ENCODE results near the gene SLC22A23.
A peak's percentile ranks its signal among the peaks of the same experiment; 100 is the strongest.
"Not testable (repeated sequence)": the region's sequence is repeated elsewhere in the genome, so short reads cannot be mapped to it uniquely, and the experiment has no call there.

The SLC22A23 gene

GRCh38 chr6:3402310-3403237 lies 54.3 kb downstream of the SLC22A23 start:
- DNase-seq: no peak

GRCh38 chr6:3400162-3400561 lies 56.7 kb downstream of the SLC22A23 start:
- DNase-seq: no peak

- no peak for DNase-seq
These were observed 57.8 kb downstream of the SLC22A23 start for GRCh38 chr6:3398755-3399696.

GRCh38 chr6:3398165-3398562 lies 58.7 kb downstream of the SLC22A23 start:
- DNase-seq: no peak

- no peak for DNase-seq
These were observed 59.4 kb downstream of the SLC22A23 start for GRCh38 chr6:3397229-3398164.

- no peak for DNase-seq
These were observed 60.2 kb downstream of the SLC22A23 start for GRCh38 chr6:3396503-3397180.

- no peak for DNase-seq
These were observed 62.2 kb downstream of the SLC22A23 start for GRCh38 chr6:3394671-3395070.

- peak; percentile 27 for DNase-seq
These were observed 63.0 kb downstream of the SLC22A23 start for GRCh38 chr6:3393836-3394202.

- no peak for DNase-seq
These were observed 63.7 kb downstream of the SLC22A23 start for GRCh38 chr6:3392930-3393835.

GRCh38 chr6:3391902-3392458 lies 64.9 kb downstream of the SLC22A23 start:
- DNase-seq: no peak

GRCh38 chr6:3390698-3391097 lies 66.2 kb downstream of the SLC22A23 start:
- DNase-seq: no peak

GRCh38 chr6:3389390-3390167 lies 67.3 kb downstream of the SLC22A23 start:
- no peak for DNase-seq

GRCh38 chr6:3388786-3389185 lies 68.1 kb downstream of the SLC22A23 start:
- DNase-seq: no peak

- no peak for DNase-seq
These were observed 70.4 kb downstream of the SLC22A23 start for GRCh38 chr6:3386374-3386857.

- no peak for DNase-seq
These were observed 71.1 kb downstream of the SLC22A23 start for GRCh38 chr6:3385660-3386151.

- not testable (repeated sequence) for DNase-seq
These were observed 71.7 kb downstream of the SLC22A23 start for GRCh38 chr6:3385181-3385580.

GRCh38 chr6:3384241-3385143 lies 72.4 kb downstream of the SLC22A23 start:
- no peak for DNase-seq

- DNase-seq: no peak
These were observed 73.3 kb downstream of the SLC22A23 start for GRCh38 chr6:3383525-3383924.

Data from NCI-H2227 treated with DMSO at 0.1 percent for 48 hours (cell line).